Loucy (cell line): ENCODE results near the gene NRDE2.

Source experiments
- EZH2phosphoT487 ChIP-seq: fragments of 200-600 bp; IDR thresholded peaks from 2 replicates; pipeline ENCODE4 v1.6.1; 2018; ENCODE audit warnings: antibody characterized with exemption, mild to moderate bottlenecking, moderate library complexity, borderline replicate concordance
- TF ChIP-seq, protein P1 (sequence below): fragments of 200-600 bp; sonication (generic); conservative IDR thresholded peaks from 2 replicates; pipeline ENCODE4 v1.5.1; 2014; ENCODE audit warnings: mild to moderate bottlenecking, antibody characterized with exemption, low read length

DNA sequence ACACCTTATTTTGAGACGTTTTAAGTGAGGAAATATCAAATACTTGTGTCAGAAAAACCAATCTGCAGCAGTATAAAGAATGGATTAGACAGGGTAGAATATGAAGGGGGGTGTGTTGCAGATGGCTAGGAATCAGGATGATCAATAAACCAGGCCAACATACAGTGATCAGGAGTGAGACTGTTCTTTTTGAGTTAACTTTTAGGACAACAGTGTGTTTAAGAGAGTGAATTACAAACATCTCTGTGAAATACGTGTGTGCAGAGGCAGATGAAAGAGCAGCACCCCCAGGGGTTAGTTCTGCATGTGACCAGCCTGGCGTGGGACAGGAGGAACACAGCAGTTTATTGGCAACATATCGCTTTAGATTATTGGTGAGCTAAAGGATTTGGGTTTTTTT, 10.6 kb upstream of the NRDE2 start:
- no peak for TF ChIP-seq EZH2phosphoT487
- TF ChIP-seq, protein P1, sequence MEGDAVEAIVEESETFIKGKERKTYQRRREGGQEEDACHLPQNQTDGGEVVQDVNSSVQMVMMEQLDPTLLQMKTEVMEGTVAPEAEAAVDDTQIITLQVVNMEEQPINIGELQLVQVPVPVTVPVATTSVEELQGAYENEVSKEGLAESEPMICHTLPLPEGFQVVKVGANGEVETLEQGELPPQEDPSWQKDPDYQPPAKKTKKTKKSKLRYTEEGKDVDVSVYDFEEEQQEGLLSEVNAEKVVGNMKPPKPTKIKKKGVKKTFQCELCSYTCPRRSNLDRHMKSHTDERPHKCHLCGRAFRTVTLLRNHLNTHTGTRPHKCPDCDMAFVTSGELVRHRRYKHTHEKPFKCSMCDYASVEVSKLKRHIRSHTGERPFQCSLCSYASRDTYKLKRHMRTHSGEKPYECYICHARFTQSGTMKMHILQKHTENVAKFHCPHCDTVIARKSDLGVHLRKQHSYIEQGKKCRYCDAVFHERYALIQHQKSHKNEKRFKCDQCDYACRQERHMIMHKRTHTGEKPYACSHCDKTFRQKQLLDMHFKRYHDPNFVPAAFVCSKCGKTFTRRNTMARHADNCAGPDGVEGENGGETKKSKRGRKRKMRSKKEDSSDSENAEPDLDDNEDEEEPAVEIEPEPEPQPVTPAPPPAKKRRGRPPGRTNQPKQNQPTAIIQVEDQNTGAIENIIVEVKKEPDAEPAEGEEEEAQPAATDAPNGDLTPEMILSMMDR = no peak
